BLaER1 treated with 17β-estradiol and CSF1 and Interleukin-3, amounts not matched to agents 10 nM and 100 nM (cell line): ENCODE measurements around the gene PCNX1.

ENCODE experiments used
- H3K27ac ChIP-seq, 11 experiments: shearing (Covaris generic); formaldehyde crosslinking; 2 replicates each; pipeline ENCODE4 v1.8.1; 2022
- H3K27me3 ChIP-seq, 11 experiments: shearing (Covaris generic); formaldehyde crosslinking; 2 replicates each; pipeline ENCODE4 v1.8.1; 2022
- H3K36me3 ChIP-seq, 11 experiments: shearing (Covaris generic); formaldehyde crosslinking; 2 replicates each; pipeline ENCODE4 v1.8.1; 2022
- H3K4me1 ChIP-seq, 10 experiments: shearing (Covaris generic); formaldehyde crosslinking; 2 replicates each; pipeline ENCODE4 v1.8.1; 2022
- H3K4me2 ChIP-seq, 11 experiments: shearing (Covaris generic); formaldehyde crosslinking; 2 replicates each; pipeline ENCODE4 v1.8.1; 2022
- H3K4me3 ChIP-seq, 10 experiments: shearing (Covaris generic); formaldehyde crosslinking; 2 replicates each; pipeline ENCODE4 v1.8.1; 2022
- H3K9ac ChIP-seq, 11 experiments: shearing (Covaris generic); formaldehyde crosslinking; 2 replicates each; pipeline ENCODE4 v1.8.1; 2022
- H3K9me3 ChIP-seq, 11 experiments: shearing (Covaris generic); formaldehyde crosslinking; replicated peaks in 1 of 11; 2 replicates each; pipeline ENCODE4 v1.8.1; 2022
- H4K20me1 ChIP-seq, 11 experiments: shearing (Covaris generic); formaldehyde crosslinking; 2 replicates each; pipeline ENCODE4 v1.8.1; 2022
- Cebpa-rat ChIP-seq, 11 experiments: shearing (Covaris generic); IDR thresholded peaks; 2 replicates each; pipeline ENCODE4 v1.8.1; 2022

The PCNX1 gene

DNA sequence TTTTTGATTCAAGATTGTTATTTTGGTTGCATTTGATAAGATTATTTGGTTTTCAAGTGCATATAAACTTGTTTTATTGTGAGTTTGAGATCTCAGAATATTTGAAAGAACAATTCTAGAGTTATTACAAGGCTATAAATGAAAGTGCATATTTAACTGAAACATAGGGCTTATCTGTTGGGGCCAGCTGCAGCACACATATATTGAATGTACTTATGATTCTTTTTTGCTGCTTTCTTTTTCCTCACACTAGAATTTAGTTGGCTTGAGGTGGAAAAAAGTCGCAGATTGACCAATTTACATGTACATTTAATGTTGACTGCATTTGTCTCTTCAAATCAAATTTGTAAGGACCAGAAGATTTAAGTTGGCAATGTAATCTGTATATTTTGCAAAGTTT, 88.0 kb downstream of the PCNX1 start:
- H3K4me1 ChIP-seq = peaks cover 11 to 22% (median 17%) of the 10 kb centered on the region in 10 experiments
- H3K9ac ChIP-seq = no peak overlapping the region
- H3K9me3 ChIP-seq = no peaks in the 10 kb centered on the region
- no peak overlapping the region for H3K4me2 ChIP-seq
- no peak for TF ChIP-seq Cebpa-rat (IDR thresholded peaks at IDR 0.05)
- peaks cover 0 to 9% (median 0%) of the 10 kb centered on the region in 11 experiments; a peak in 3 of 22 replicates for H4K20me1 ChIP-seq
- H3K36me3 ChIP-seq = peaks cover 4 to 33% (median 9%) of the 10 kb centered on the region in 11 experiments; a peak in 18 of 22 replicates
- no peaks in the 10 kb centered on the region for H3K27me3 ChIP-seq
- no peak overlapping the region for H3K4me3 ChIP-seq
- H3K27ac ChIP-seq = no peak overlapping the region

DNA sequence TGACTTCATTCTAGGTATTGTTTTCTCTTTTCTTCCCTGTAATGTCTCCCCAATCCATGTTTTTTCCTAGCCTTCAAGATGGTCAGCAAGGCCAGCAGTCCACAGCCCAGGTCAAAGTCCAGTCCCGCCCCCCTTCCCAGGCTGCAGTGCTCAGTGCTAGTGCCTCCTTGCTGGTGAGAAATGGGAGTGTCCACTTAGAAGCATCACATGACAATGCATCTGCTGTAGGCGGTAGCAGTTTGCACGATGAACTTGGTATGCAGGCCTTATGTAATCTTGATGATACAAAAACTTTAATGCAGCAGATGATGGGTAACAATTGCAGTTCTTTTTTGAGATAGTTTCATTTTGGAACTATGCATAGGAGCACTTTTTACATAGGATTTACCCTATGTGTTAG, 88.4 kb downstream of the PCNX1 start:
- Histone ChIP-seq H4K20me1 (peaks cover 0 to 10% (median 0%) of the 10 kb centered on the region in 11 experiments; a peak in 3 of 22 replicates), H3K4me2 (no peak overlapping the region), H3K4me1 (peaks cover 11 to 22% (median 17%) of the 10 kb centered on the region in 10 experiments), H3K27ac (no peak overlapping the region), H3K9me3 (no peaks in the 10 kb centered on the region), H3K4me3 (no peak overlapping the region), H3K27me3 (no peaks in the 10 kb centered on the region), H3K36me3 (peaks cover 4 to 29% (median 9%) of the 10 kb centered on the region in 11 experiments; a peak in 18 of 22 replicates), H3K9ac (no peak overlapping the region)
- no peak for TF ChIP-seq Cebpa-rat (IDR thresholded peaks at IDR 0.05)

DNA sequence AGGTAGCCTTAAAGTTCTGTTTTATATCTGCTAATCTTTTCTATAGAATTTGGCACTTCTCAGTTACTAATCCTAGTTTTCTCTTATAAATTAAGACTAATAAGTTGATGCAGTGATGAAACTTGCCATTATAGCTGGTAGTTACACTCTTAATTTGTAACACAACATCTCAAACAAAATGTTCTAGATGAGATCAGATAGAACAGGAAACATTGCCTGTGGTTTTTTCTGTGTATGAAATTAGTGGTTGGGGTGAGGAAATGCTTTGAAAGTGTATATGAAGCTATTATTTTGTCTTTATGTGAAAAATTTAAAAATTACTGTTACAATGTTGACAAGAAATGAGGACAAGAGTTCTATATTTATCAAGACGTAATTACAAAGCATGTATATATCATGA, 91.9 kb downstream of the PCNX1 start:
- Histone ChIP-seq H3K27me3 (no peaks in the 10 kb centered on the region), H3K9ac (no peak overlapping the region; a peak in 3 of 22 replicates), H3K4me2 (peak overlapping the region; percentile 15 to 76 (median 43); a peak in 17 of 22 replicates)

DNA sequence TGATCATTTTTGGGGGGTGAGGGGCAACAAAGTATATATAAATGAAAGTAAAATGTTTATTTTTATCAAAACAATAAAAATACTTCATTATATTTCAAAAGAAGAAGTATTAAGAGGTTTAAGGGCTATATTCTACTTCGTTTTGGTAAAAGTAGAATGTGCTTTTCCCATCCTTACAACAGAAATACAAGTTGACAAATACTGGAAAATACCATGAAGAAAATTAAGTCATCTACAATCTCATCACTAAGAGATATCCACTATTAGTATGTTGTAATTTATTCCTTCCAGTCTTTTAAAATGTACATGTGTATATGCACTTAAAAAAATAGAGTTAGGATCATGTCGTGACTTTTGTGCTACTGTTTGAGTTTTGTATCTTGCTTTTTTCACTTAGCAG, 92.8 kb downstream of the PCNX1 start:
- peaks cover 25 to 58% (median 39%) of the 10 kb centered on the region in 11 experiments for H3K36me3 ChIP-seq
- no peaks in the 10 kb centered on the region for H3K27me3 ChIP-seq
- no peak for TF ChIP-seq Cebpa-rat (IDR thresholded peaks at IDR 0.05)
- H3K4me3 ChIP-seq = no peak overlapping the region
- H3K9ac ChIP-seq = no peak overlapping the region
- H3K4me2 ChIP-seq = no peak overlapping the region; a peak in 1 of 22 replicates
- H3K27ac ChIP-seq = peak overlapping the region in 3 of 11 experiments; percentile 58 to 65 (median 65); a peak in 3 of 22 replicates
- H3K9me3 ChIP-seq = no peaks in the 10 kb centered on the region
- peaks cover 0 to 22% (median 0%) of the 10 kb centered on the region in 11 experiments; a peak in 3 of 22 replicates for H4K20me1 ChIP-seq
- H3K4me1 ChIP-seq = peaks cover 11 to 27% (median 18%) of the 10 kb centered on the region in 10 experiments

More for the DNA sequence above, 91.9 kb downstream of the PCNX1 start:
- Histone ChIP-seq H3K9me3 (no peaks in the 10 kb centered on the region), H3K4me1 (peaks cover 11 to 22% (median 18%) of the 10 kb centered on the region in 10 experiments), H3K27ac (peak overlapping the region in 8 of 11 experiments; percentile 57 to 66 (median 64); a peak in 18 of 22 replicates), H4K20me1 (peaks cover 0 to 20% (median 0%) of the 10 kb centered on the region in 11 experiments; a peak in 3 of 22 replicates), H3K36me3 (peaks cover 17 to 50% (median 32%) of the 10 kb centered on the region in 11 experiments), H3K4me3 (no peak overlapping the region)
- no peak for TF ChIP-seq Cebpa-rat (IDR thresholded peaks at IDR 0.05)

DNA sequence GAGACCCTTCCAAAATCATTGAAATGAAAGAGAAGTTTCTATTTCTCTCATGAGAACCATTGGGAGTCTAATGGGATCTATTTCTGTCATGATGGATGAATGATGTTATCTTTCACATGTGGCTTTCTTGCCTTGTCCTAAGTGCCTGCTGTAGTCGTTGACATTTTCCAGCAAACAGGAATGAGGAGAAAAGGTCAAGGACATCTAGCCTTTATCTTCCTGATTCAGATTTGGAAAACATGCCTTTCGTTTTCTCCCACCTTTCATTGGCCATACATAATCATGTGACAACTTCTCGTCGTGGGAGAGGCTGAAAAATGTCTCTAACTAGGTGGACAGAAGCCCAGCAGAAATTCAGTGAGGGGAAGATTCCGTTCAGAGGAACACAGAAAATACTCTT, 94.5 kb downstream of the PCNX1 start:
- peaks cover 11 to 27% (median 18%) of the 10 kb centered on the region in 10 experiments for H3K4me1 ChIP-seq
- no peak overlapping the region for H3K4me2 ChIP-seq
- no peaks in the 10 kb centered on the region for H3K9me3 ChIP-seq
- H3K4me3 ChIP-seq = no peak overlapping the region
- H3K27me3 ChIP-seq = no peaks in the 10 kb centered on the region
- TF ChIP-seq Cebpa-rat (IDR thresholded peaks at IDR 0.05) = no peak
- H3K36me3 ChIP-seq = peaks cover 20 to 59% (median 34%) of the 10 kb centered on the region in 11 experiments
- H4K20me1 ChIP-seq = peaks cover 0 to 25% (median 0%) of the 10 kb centered on the region in 11 experiments; a peak in 3 of 22 replicates
- no peak overlapping the region; a peak in 1 of 22 replicates for H3K27ac ChIP-seq
- H3K9ac ChIP-seq = no peak overlapping the region

DNA sequence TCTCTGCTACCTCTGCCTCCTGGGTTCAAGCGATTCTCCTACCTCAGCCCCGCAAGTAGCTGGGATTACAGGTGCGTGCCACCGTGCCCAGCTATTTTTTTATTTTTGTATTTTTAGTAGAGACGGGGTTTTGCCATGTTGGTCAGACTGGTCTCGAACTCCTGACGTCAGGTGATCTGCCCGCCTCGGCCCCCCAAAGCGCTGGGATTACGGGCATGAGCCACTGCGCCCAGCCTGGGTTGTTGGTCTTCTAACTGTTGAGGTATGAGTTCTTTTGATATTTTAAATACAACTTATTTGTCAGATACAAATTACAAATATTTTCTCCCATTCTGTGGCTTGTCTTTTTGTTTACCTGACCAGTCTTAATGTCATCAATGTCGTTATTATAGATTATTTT, 95.9 kb downstream of the PCNX1 start:
- Histone ChIP-seq H3K27me3 (no peaks in the 10 kb centered on the region), H4K20me1 (peaks cover 0 to 25% (median 0%) of the 10 kb centered on the region in 11 experiments; a peak in 3 of 22 replicates), H3K4me1 (peaks cover 11 to 26% (median 17%) of the 10 kb centered on the region in 10 experiments), H3K9me3 (no peaks in the 10 kb centered on the region), H3K36me3 (peaks cover 20 to 51% (median 34%) of the 10 kb centered on the region in 11 experiments), H3K4me2 (no peak overlapping the region), H3K4me3 (no peak overlapping the region), H3K27ac (no peak overlapping the region), H3K9ac (no peak overlapping the region)
- TF ChIP-seq Cebpa-rat (IDR thresholded peaks at IDR 0.05) = no peak

DNA sequence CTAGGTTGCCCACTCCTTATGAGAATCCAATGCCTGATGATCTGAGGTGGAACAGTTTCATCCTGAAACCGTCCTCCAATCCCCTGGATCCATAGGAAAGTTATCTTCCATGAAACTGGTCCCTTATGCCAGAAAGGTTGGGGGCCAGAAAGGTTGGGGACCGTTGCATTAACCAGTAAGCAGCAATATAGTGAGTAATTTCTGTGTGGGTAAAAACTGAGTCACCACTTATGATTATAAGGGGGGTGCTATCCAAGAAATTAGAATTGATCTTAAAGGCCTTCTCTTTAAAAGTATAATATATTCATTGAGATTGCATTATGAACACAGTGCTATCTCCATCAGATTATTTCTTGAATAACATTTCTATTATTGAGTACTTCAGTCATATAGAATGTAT, 97.2 kb downstream of the PCNX1 start:
- no peak overlapping the region for H3K27ac ChIP-seq
- no peaks in the 10 kb centered on the region for H3K9me3 ChIP-seq
- peaks cover 0 to 12% (median 4%) of the 10 kb centered on the region in 10 experiments; a peak in 15 of 20 replicates for H3K4me1 ChIP-seq
- H3K4me3 ChIP-seq = no peak overlapping the region
- TF ChIP-seq Cebpa-rat (IDR thresholded peaks at IDR 0.05) = no peak
- H3K36me3 ChIP-seq = peaks cover 20 to 53% (median 34%) of the 10 kb centered on the region in 11 experiments
- H3K9ac ChIP-seq = no peak overlapping the region
- H4K20me1 ChIP-seq = peaks cover 0 to 30% (median 0%) of the 10 kb centered on the region in 11 experiments; a peak in 3 of 22 replicates
- no peak overlapping the region for H3K4me2 ChIP-seq
- no peaks in the 10 kb centered on the region for H3K27me3 ChIP-seq

DNA sequence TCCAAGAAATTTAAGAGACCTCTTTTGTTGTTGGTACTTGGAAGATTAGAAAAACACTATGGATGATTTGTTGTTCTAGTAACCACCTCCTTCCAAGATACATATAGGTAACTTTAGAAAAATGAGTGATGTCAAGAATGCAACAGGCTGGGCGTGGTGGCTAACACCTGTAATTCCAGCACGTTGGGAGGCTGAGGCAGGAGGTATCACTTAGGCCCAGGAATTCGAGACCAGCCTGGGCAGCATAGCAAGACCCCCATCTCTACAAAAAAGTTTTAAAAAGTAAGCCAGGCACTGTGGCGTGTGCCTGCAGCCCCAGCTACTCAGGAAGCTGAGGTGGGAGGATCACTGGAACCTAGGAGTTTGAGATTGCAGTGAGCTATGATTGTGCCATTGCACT, 97.8 kb downstream of the PCNX1 start:
- Histone ChIP-seq H3K36me3 (peaks cover 20 to 53% (median 34%) of the 10 kb centered on the region in 11 experiments), H3K9ac (no peak overlapping the region), H3K4me3 (no peak overlapping the region), H3K4me1 (peaks cover 0 to 9% (median 0%) of the 10 kb centered on the region in 10 experiments; a peak in 1 of 20 replicates), H3K9me3 (no peaks in the 10 kb centered on the region), H4K20me1 (peaks cover 0 to 31% (median 0%) of the 10 kb centered on the region in 11 experiments; a peak in 3 of 22 replicates), H3K27ac (no peak overlapping the region), H3K4me2 (no peak overlapping the region), H3K27me3 (no peaks in the 10 kb centered on the region)
- TF ChIP-seq Cebpa-rat (IDR thresholded peaks at IDR 0.05) = no peak

DNA sequence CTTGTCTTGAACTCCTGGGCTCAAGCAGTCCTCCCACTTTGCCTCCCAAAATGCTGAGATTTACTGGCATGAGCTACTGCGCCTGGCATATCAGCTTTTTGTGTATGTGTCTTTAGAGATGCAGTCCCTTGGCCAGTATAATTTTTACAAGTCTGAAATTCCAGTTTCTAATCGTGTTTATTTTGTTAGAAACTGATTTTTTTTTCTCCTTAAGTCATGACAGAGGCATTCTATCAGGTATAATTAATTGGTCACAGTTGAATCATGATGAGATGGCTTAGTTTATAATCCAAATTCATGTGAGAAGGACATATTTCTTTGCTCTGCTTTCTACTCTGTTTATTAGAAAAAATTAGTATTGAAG, 98.9 kb downstream of the PCNX1 start:
- peaks cover 0 to 29% (median 0%) of the 10 kb centered on the region in 11 experiments; a peak in 3 of 22 replicates for H4K20me1 ChIP-seq
- H3K27me3 ChIP-seq = no peaks in the 10 kb centered on the region
- no peaks in the 10 kb centered on the region for H3K9me3 ChIP-seq
- H3K9ac ChIP-seq = no peak overlapping the region
- H3K4me3 ChIP-seq = no peak overlapping the region
- peaks cover 20 to 54% (median 36%) of the 10 kb centered on the region in 11 experiments for H3K36me3 ChIP-seq
- H3K4me1 ChIP-seq = peaks cover 0 to 9% (median 0%) of the 10 kb centered on the region in 10 experiments; a peak in 1 of 20 replicates
- no peak overlapping the region for H3K27ac ChIP-seq
- TF ChIP-seq Cebpa-rat (IDR thresholded peaks at IDR 0.05) = no peak
- H3K4me2 ChIP-seq = no peak overlapping the region
